ENCODE data around the gene DLG2.
"Not testable (repeated sequence)": the region's sequence is repeated elsewhere in the genome, so short reads cannot be mapped to it uniquely, and the experiment has no call there.

Gene DLG2

GRCh38 chr11:84886344-84886743 lies 740.8 kb downstream of the DLG2 start:
- no peak for DNase-seq

- no peak for DNase-seq
These were observed 742.3 kb downstream of the DLG2 start for GRCh38 chr11:84884836-84885235.

- no peak for DNase-seq
These were observed 745.1 kb downstream of the DLG2 start for GRCh38 chr11:84882056-84882455.

DNA sequence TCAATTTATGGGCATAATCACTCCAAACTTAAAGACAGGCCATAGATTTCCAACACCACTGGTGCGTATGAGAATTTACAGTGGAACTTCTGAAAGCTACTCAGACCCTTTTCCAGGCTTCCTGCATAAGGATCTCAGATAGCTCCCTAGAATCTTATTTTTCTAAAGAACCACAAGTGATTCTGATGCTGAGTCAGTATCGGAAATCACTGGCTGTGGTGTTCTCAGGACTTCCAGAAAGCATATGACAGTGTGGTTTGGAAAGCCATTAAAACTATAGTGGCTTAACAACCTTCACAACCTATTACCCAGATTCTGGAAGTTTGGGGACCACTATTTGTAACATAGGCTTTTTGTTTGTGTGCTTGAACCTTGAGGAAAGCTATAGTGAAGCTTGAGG lies 756.0 kb downstream of the DLG2 start:
- DNase-seq: no peak

DNA sequence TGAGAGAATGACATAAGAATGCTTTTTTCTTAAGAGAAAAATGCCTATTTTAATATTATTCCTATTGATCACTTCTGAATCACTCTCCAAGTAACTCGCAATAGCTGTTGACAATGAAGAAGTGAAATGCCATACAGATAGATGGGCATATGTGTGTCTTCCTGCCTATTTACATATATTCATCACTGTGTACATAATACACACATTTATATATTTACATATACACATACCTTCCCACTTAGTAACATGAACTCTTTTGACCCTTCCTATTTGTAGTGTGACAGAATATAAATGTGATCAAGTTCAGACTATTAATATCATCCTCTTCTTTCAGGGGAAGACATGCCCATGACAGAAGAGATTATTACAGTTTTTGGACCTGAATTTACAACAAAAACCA lies 756.7 kb downstream of the DLG2 start:
- no peak for DNase-seq

- no peak for DNase-seq
These were observed 760.2 kb downstream of the DLG2 start for GRCh38 chr11:84866922-84867321.

DNA sequence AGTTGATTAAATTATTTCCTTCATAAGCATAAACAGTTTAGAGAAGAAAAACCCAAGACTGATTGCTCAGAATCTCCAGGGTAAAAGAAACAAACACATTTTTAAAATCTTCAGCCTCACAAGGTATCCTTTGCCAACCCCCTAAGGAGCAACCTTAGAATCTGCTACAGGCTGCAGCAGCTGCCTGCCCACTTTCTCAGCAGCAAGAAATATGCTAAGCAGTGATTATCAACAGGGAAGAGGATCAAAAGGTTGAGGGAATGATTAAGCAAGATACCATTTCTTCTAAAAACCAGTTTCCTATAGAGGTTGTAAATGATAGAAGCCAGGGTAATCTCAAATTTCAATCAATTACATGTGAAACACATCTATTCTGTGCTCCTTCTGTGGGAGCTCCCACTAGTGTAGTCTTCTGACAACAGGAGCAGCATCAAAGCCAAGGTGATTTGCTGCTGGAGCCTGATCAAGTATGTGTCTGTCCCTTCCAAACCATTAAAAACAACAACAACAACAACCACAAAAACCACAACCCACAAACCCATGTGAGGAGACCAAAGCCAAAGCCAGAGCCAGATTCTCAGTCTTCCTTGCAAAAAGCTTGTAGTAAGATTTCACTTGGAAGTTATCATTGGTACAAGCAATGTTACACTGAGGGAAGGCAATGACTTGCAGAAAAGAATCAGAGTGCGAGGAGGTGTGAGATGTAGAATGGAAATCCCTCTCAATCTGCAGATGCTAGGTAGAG lies 761.2 kb downstream of the DLG2 start:
- no peak for DNase-seq

DNA sequence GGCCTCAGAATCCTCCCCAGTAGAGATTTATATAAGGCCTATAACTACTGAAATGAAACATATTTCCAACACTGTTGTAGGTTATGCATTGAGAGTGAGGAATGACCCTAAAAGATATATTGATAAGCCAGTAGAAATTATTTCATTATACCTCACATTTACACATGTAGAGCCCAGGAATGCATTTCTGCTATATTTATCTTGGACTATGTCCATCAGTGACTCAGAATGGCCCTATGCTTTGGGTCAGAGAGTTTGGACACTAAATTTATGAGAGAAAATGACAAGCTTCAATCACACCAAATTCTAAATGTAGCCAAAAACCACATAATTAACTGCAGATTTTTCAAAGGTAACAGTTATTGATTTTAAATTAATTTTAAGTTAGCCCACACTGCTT lies 761.9 kb downstream of the DLG2 start:
- DNase-seq: no peak

DNA sequence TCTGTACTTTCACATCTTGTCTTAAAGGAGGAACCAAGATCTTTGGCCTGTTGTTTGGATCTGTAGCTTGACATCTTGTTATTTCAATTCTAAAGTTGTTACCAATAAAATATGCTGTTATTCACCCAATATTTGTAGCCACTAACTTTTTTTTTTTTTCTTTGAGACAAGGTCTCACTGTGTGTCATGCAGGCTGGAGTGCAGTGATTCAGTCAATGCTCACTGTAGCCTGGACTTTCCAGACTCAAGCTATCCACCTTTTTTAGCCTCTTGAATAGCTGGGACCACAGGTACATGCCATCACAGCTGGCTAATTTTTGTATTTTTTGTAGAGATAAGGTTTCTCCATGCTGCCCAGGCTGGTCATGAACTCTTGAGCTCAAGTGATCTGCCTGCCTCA lies 769.4 kb downstream of the DLG2 start:
- DNase-seq: no peak

GRCh38 chr11:84855508-84856245 lies 771.5 kb downstream of the DLG2 start:
- DNase-seq: no peak

DNA sequence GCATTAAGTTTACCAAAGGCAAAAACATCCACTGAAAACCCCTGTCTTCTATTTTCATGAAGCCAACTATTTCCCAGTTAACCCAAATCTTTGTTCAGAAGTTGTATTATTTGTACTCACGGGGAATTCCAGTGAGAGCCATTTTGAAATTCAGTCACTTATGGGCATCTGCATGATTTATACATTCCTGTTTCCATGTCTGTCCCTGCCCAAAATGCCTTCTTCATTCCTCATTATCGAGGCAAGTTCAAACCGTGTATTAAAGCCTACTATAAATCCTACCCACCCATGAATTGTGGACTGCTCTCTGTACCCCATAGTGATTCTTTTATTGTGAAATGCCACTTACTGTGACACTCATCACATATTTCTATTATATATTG lies 772.7 kb downstream of the DLG2 start:
- DNase-seq: no peak

DNA sequence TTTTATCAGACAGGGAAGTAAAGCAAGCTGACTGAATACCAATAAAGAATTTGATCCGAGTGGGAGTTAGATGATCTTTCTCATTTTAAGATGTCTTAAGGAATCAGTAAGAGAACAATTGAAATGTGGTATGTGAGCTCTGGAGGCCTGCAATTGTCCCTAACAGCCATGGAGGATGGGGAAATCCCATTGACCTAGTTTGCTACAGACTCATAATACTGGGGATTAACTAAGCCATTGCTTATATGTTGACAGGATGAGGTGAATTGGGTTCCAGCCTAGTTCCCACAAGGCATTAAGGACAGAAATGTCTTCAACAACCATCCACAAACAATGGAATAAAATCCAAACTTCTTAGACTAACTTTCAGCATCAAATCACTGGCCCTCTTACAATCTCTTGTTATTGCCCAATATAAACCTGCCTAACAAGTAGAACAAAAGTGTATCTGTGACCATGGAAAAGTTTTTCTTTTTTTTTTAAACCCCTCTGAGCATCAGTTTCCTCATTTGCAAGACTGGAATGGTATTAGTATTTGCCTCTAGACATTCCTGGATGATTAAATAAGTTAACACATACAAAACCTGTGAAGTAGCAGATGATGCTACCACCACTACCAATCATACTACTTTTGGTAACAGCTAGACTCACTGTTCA lies 773.2 kb downstream of the DLG2 start:
- no peak for DNase-seq

DNA sequence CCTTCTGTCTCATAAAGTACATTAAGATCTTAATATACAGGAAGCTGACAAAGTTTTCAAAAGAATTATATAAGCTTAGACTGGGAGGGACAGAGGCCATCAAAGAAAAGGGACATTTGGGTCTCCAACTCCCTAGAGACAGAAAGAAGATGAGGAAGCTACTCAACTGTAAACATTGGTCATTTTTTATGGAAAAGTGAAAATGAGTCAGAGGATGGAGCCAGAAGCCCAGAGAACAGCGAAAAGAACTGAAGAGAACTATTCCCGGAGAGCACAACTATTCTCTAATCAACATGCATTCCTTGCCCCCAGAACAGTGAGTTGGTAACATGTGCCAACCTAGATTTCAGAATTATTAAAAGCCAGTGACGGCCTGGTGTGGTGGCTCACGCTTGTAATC lies 779.3 kb downstream of the DLG2 start:
- no peak for DNase-seq

- not testable (repeated sequence) for DNase-seq
These were observed 786.9 kb downstream of the DLG2 start for GRCh38 chr11:84840201-84840600.

DNA sequence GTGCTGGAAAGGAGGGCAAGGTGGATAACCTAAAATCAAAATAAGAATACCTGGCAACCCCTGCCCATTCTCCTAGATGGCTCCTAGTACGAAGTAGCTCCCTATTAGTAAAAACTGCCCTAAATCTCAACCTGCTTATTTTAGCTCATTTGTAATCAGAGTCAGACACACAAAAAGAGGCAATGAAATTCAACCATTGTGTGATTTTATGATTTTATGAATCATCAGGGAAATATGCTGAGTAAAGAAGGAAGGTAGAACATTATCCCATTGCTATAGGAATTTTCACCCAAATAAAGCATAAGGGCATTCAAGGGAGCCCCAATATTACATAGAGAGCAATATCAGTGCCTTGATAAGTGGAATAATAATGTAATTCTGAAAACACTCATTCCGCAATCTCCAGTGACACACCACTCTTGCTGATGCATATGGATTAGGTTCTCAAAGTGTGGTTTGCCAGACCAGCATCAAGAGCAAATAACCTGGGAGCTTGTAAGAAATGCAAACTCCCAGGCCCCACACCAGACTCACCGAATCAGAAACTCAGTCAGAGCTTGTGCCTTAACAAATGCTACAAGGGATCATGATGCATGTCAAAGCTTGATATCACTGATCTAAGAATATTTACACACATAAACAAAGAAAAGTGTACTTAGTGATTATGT lies 789.6 kb downstream of the DLG2 start:
- DNase-seq: no peak

- DNase-seq: no peak
These were observed 790.8 kb downstream of the DLG2 start for GRCh38 chr11:84836371-84836770.

DNA sequence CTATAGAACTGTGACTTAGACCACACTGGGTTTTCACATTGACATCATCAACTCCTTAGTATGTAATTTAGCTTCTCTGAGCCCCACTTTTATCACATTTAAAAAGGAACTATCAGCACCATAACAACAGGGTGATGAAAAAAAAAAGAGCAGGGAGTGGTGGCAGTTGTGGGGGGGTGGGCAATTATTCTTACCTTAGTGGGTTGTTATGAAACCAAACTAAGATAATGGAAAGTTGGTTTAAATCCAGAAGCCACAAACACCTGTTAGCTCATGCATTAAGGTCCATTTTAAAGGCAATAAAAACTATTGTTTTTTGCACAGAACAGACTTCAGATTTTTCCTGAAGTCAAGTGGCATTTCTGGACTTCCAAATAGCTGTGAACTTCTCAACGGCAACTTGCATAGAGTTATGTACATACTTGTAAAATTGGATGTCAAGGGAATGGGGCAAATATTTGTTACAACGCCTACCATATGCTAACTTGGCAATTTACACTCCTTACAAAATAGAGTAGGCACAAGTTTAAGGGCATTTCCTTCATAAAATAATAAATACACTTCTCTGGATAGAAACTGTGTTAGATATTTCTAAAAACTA lies 793.6 kb downstream of the DLG2 start:
- DNase-seq: no peak

GRCh38 chr11:84830372-84830771 lies 796.8 kb downstream of the DLG2 start:
- DNase-seq: no peak

DNA sequence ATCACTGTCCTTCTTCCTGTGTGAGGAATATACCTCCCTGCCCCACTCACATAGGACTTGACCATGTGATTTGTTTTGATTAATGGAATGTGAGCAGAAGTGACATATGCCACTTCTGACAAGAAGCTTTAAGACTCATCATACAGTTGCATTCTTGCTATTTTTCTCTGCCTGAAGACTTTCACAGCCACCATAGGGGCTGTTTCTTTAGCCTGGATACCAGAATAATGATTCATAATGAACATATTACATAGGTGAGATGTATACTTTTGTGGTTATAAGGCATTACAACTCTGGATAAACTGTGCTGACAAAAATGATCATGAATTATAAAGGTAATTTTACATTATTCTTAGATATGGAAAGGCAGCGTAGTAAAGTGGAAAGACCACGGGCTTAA lies 798.0 kb downstream of the DLG2 start:
- DNase-seq: no peak

- DNase-seq: no peak
These were observed 798.5 kb downstream of the DLG2 start for GRCh38 chr11:84828616-84829015.

DNA sequence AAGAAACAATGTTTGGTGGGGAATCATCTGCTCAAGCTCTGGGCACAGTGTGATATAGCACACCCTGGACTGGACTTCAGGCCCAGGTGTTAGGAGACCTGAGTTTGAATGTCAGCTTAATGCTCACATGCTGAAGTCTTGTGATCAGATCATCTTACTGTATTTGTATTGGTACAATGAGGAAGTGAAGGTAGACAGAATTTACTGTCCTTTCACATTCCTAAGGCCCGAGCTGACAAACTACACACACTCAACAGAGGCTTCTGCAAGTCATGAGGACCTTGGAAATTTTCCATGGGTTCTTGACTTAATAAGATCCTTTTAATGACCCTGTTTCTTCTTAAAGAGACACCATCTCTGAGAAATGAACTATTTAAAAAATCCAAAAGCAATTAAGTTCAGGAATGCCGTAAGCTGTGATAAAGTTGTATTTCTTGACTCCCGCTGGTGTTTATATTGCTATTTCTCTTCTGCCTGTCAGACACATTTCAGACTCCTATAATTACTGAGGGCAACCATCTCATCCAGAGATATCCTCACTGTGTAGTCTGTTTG lies 802.0 kb downstream of the DLG2 start:
- DNase-seq: no peak

DNA sequence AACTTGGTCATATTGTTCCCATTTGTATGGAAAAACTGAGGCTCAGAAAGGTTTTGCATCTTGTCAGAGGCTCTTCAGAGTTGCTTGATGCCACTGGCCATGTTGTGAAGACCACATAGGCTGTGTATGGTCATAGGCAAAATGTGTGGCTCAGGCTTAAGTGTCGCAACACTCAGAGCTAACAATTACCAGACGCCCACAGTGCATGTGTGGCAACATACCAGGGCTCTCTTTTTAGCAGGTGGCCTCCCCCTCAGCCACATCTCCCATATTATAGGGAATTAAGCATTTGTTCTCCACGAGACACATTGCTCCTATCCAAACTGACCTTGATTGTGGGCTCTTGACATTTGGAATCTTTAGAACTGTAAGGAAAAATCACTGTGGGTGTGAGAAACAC lies 802.5 kb downstream of the DLG2 start:
- no peak for DNase-seq

DNA sequence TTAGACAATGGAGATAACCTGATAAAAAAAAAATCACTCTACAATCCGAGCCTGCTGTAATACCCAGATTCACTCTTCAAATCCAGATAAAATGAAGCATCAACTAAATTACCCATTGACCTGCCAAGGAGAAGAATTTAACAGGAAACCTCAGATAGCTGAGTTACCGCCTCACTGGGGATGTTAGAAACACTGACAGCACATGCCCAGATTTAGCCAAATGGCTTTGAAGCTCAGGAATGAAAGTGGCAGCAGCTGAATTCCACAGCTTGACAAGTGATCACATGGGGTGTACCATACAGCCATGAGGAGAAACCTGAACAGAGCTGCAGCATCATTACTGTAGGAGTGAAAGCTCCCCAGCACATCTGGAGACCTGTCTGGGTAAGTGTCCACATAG lies 807.6 kb downstream of the DLG2 start:
- no peak for DNase-seq

All from stimulated activated CD4-positive, alpha-beta T cell treated with anti-CD3 and anti-CD28 coated beads, Interleukin-4, amount 100 ng/mL, for 1 hour (primary cell).